Smooth muscle cell (in vitro differentiated cells): Measurements from ENCODE around the gene ACTR6. TPM values are rescaled to one million over a fixed set of nuclear protein-coding genes. Genes with fewer than 3 reads are reported as not detected.

Source experiments
- DNase-seq: peaks from one replicate; lab custom pipeline; 2025; ENCODE audit not compliant: unreplicated experiment; lab: John Stamatoyannopoulos, UW
- H2AFZ ChIP-seq: fragments of 200-600 bp; sonication (generic); 2 replicates; pipeline ENCODE4 v1.6.0; 2016; ENCODE audit warnings: antibody characterized with exemption, low read depth, mild to moderate bottlenecking
- H3F3A ChIP-seq: fragments of 200-600 bp; sonication (generic); 2 replicates; pipeline ENCODE4 v1.6.0; 2017; ENCODE audit warnings: antibody characterized with exemption, low read depth
- H3K27ac ChIP-seq: fragments of 200-600 bp; sonication (generic); 2 replicates; pipeline ENCODE4 v1.5.1; 2016; ENCODE audit warnings: low read depth, mild to moderate bottlenecking
- H3K27me3 ChIP-seq: fragments of 200-600 bp; sonication (generic); 2 replicates; pipeline ENCODE4 v1.6.1; 2016; ENCODE audit warnings: low read depth, mild to moderate bottlenecking
- H3K36me3 ChIP-seq: fragments of 200-600 bp; sonication (generic); 2 replicates; pipeline ENCODE4 v1.5.1; 2016; ENCODE audit warnings: low read depth
- H3K4me1 ChIP-seq: fragments of 200-600 bp; sonication (generic); 2 replicates; pipeline ENCODE4 v1.5.1; 2016; ENCODE audit warnings: low read depth
- H3K4me2 ChIP-seq: fragments of 200-600 bp; sonication (generic); 2 replicates; pipeline ENCODE4 v1.6.0; 2016; ENCODE audit warnings: mild to moderate bottlenecking
- H3K4me3 ChIP-seq: fragments of 200-600 bp; sonication (generic); 2 replicates; pipeline ENCODE4 v1.5.1; 2016; ENCODE audit warnings: mild to moderate bottlenecking
- H3K79me2 ChIP-seq: fragments of 200-600 bp; sonication (generic); 2 replicates; pipeline ENCODE4 v1.6.0; 2016; ENCODE audit warnings: low read depth, mild to moderate bottlenecking
- H3K9ac ChIP-seq: fragments of 200-600 bp; sonication (generic); 2 replicates; pipeline ENCODE4 v1.6.0; 2016; ENCODE audit warnings: low read depth
- H3K9me3 ChIP-seq: fragments of 200-600 bp; sonication (generic); replicated peaks from 2 replicates; pipeline ENCODE4 v1.5.1; 2016; ENCODE audit warnings: low read depth
- H4K20me1 ChIP-seq: fragments of 200-600 bp; sonication (generic); 2 replicates; pipeline ENCODE4 v1.6.0; 2016; ENCODE audit warnings: low read depth
- CTCF ChIP-seq: fragments of 200-600 bp; sonication (generic); IDR thresholded peaks from 2 replicates; pipeline ENCODE4 v1.5.1; 2017; ENCODE audit warnings: borderline replicate concordance, mild to moderate bottlenecking, antibody characterized with exemption; ENCODE audit not compliant: insufficient read depth, poor library complexity, severe bottlenecking
- WGBS: methylation state at CpG from one replicate; pipeline ENCODE4 v1.1.7; 2016; ENCODE audit warnings: low lambda C conversion rate; 5-methylcytosine and 5-hydroxymethylcytosine counted together
- microRNA counts: library from miRNA; unstranded; fragments of <30 nt; microRNA quantifications from one replicate; lab custom pipeline; 2016
- microRNA-seq: library from miRNA; unstranded; fragments of <30 nt; microRNA quantifications from one replicate; pipeline ENCODE4, GENCODE V29; 2016; ENCODE audit warnings: borderline number of aligned reads
- polyA plus RNA-seq: library from polyadenylated mRNA; unstranded; fragments of >200 nt; fragmentation: Nextera tagmentation; extraction: Ambion mirVana; gene quantifications from 2 replicates; pipeline ENCODE4 v1.2.1, GENCODE V29; 2016
- small RNA-seq: library from RNA; depleted of rRNA; stranded (forward); fragments of <200 nt; gene quantifications from one replicate; pipeline ENCODE3, GENCODE V24; 2014
- total RNA-seq: library from RNA; depleted of rRNA; stranded (reverse); fragments of >200 nt; gene quantifications from 2 replicates; pipeline ENCODE4 v1.2.3, GENCODE V29; 2014

ACTR6 gene
- total and polyA plus RNA-seq, 2 experiments from 2014 or later: 21.7 to 27.3 TPM

- H3K9ac ChIP-seq: peak overlapping the region; percentile 99
- peaks cover 44% of the 10 kb centered on the region for H4K20me1 ChIP-seq
- H3K79me2 ChIP-seq: peaks cover 51% of the 10 kb centered on the region
- peak overlapping the region; percentile 93 for H3K4me2 ChIP-seq
- H3K9me3 ChIP-seq: no peaks in the 10 kb centered on the region
- H3K4me1 ChIP-seq: peaks cover 15% of the 10 kb centered on the region
- H3K4me3 ChIP-seq: peak overlapping the region; percentile 92
- peak overlapping the region; percentile 48 for H2AFZ ChIP-seq
- H3F3A ChIP-seq: no peaks in the 10 kb centered on the region
- under 1% methylated on average over 32 of the region's 33 CpGs for WGBS
- no peaks in the 10 kb centered on the region for H3K27me3 ChIP-seq
- H3K36me3 ChIP-seq: no peaks in the 10 kb centered on the region
- DNase-seq: no peak
- no peak for TF ChIP-seq CTCF
- H3K27ac ChIP-seq: peak overlapping the region; percentile 98
Observed at GRCh38 chr12:100267603-100268281, 67.1 kb downstream of the ACTR6 start.

- H3K4me2 ChIP-seq: peak overlapping the region; percentile 93
- no peaks in the 10 kb centered on the region for H3K27me3 ChIP-seq
- H3K27ac ChIP-seq: peak overlapping the region; percentile 98
- peaks cover 57% of the 10 kb centered on the region for H4K20me1 ChIP-seq
- TF ChIP-seq CTCF: no peak
- no peaks in the 10 kb centered on the region for H3F3A ChIP-seq
- peaks cover 15% of the 10 kb centered on the region for H3K4me1 ChIP-seq
- H3K4me3 ChIP-seq: peak overlapping the region; percentile 92
- WGBS: 36% methylated on average over 5 of the region's 5 CpGs
- H3K36me3 ChIP-seq: no peaks in the 10 kb centered on the region
- H3K9me3 ChIP-seq: no peaks in the 10 kb centered on the region
- peaks cover 63% of the 10 kb centered on the region for H3K79me2 ChIP-seq
- H3K9ac ChIP-seq: peak overlapping the region; percentile 99
- H2AFZ ChIP-seq: no peak overlapping the region
- DNase-seq: no peak
Observed at GRCh38 chr12:100268835-100269564, 68.4 kb downstream of the ACTR6 start.

- WGBS: 96% methylated on average over 4 of the region's 4 CpGs
- no peak overlapping the region for H2AFZ ChIP-seq
- H3K4me2 ChIP-seq: no peak overlapping the region
- DNase-seq: no peak
- H3K27me3 ChIP-seq: no peaks in the 10 kb centered on the region
- H3F3A ChIP-seq: no peaks in the 10 kb centered on the region
- H3K4me3 ChIP-seq: no peak overlapping the region
- no peaks in the 10 kb centered on the region for H3K36me3 ChIP-seq
- no peak overlapping the region for H3K9ac ChIP-seq
- TF ChIP-seq CTCF: no peak
- no peaks in the 10 kb centered on the region for H3K9me3 ChIP-seq
- no peak overlapping the region for H3K27ac ChIP-seq
- H4K20me1 ChIP-seq: peaks cover 98% of the 10 kb centered on the region
- H3K4me1 ChIP-seq: peaks cover 9% of the 10 kb centered on the region
- H3K79me2 ChIP-seq: peaks cover 99% of the 10 kb centered on the region
Observed at GRCh38 chr12:100273782-100274181, 73.2 kb downstream of the ACTR6 start.

MicroRNAs within 50 kb of the gene (microRNA counts, 767-probe panel; counts per million panel counts)
- 183 counts per million for microRNA hsa-miR-1827 (lab: Ali Mortazavi, UCI)

Small RNA genes lying within 50 kb of the gene (microRNA-seq; reads per million reads assigned to microRNA genes)
- gene MIR1827: not detected

Small RNA genes lying within 50 kb of the gene (small RNA-seq; reads per million reads assigned to genes)
- gene MIR1827 (not detected), gene RF00019 (not detected), gene RN7SL176P (not detected)

Other genes starting within 250 kb of the ACTR6 start
- gene ANKS1B, start 215.9 kb upstream of the ACTR6 start, total RNA-seq: 7.3 TPM in 1 of 2 replicates, not detected in the other
- 0.47 and 1.3 TPM in 2 replicates for gene ANKS1B, start 215.9 kb upstream of the ACTR6 start, polyA plus RNA-seq
- gene BLTP3B, start 57.9 kb upstream of the ACTR6 start, total RNA-seq: 27.3 and 34.0 TPM in 2 replicates
- gene BLTP3B, start 57.9 kb upstream of the ACTR6 start, polyA plus RNA-seq: 8.5 and 8.9 TPM in 2 replicates
- 4.1 and 13.5 TPM in 2 replicates for gene DEPDC4, start 66.3 kb downstream of the ACTR6 start, total RNA-seq
- gene DEPDC4, start 66.3 kb downstream of the ACTR6 start, polyA plus RNA-seq: 0.49 and 1.2 TPM in 2 replicates
- 105 and 123 TPM in 2 replicates for gene SCYL2, start 66.4 kb downstream of the ACTR6 start, total RNA-seq
- gene SCYL2, start 66.4 kb downstream of the ACTR6 start, polyA plus RNA-seq: 20.4 and 24.3 TPM in 2 replicates
- not detected in 2 replicates for gene SLC17A8, start 156.3 kb downstream of the ACTR6 start, total RNA-seq
- gene SLC17A8, start 156.3 kb downstream of the ACTR6 start, polyA plus RNA-seq: not detected in 2 replicates